ENCODE data around the gene RAPGEF4. TPM values are rescaled to one million over a fixed set of nuclear protein-coding genes. Genes with fewer than 3 reads are reported as not detected.

RAPGEF4 gene
- total and polyA plus RNA-seq, 9 of the 15 experiments (the other 6 are each of a cell fraction or from before 2014, with no cell fraction given) = 0.04 to 0.33 (median 0.13) TPM; not detected in 6

GRCh38 chr2:173048522-173048896, 312.9 kb downstream of the RAPGEF4 start:
- H3K27me3 ChIP-seq (ENCODE audit: control insufficient read depth in 2 of 2, insufficient read depth in 2 of 2, low read length in 2 of 2) = peaks cover 9 to 16% of the 10 kb centered on the region in 2 experiments; a peak in 4 of 5 replicates
- intact Hi-C loops (cut with micrococcal nuclease) = no loop called here
- POLR2A ChIA-PET = interaction anchor here (1.0 kb wide), 1 partner anchor 9 kb away, joined by 3 read pairs; no protein-coding TSS in a partner anchor
- no peaks in the 10 kb centered on the region for H3K9me1 ChIP-seq (ENCODE audit: control insufficient read depth, insufficient read depth, low read length)
- WGBS (ENCODE audit: insufficient coverage, low coverage, missing lambda C conversion rate) = 46% methylated on average over 3 of the region's 3 CpGs
- H3K9ac ChIP-seq (ENCODE audit: insufficient read depth in 1 of 2, low read depth in 2 of 2, low read length in 2 of 2) = no peak overlapping the region
- no peaks in the 10 kb centered on the region for H3K79me2 ChIP-seq (ENCODE audit: control insufficient read depth, insufficient read depth, low read length)
- no peak overlapping the region for H3K4me2 ChIP-seq (ENCODE audit: insufficient read depth, low read length)
- ATAC-seq = no peak
- in situ Hi-C loops (cut with MboI) = no loop called here
- no peak for FAIRE-seq
- H3K9me3 ChIP-seq (replicated peaks; ENCODE audit: control insufficient read depth, insufficient read depth, low read depth, low read length) = no peaks in the 10 kb centered on the region
- H4K20me1 ChIP-seq (replicated peaks; ENCODE audit: control insufficient read depth, insufficient read depth, low read length) = no peaks in the 10 kb centered on the region
- TF ChIP-seq RAD21 (CRISPR knock-in tag; conservative IDR thresholded peaks at IDR 0.05 in 1 of 2, IDR thresholded peaks at IDR 0.05 in 1 of 2) (no peak), L3MBTL2 (IDR thresholded peaks at IDR 0.05) (0 out of 2 replicates have a peak, but pooled peaks have one; percentile 11), ZNF584 (CRISPR knock-in tag; IDR thresholded peaks at IDR 0.05; ENCODE audit: low read depth) (0 out of 2 replicates have a peak, but pooled peaks have one; percentile 37)
- no peak overlapping the region for H3K27ac ChIP-seq (ENCODE audit: extremely low read depth, low read depth, low read length)
- no peaks in the 10 kb centered on the region for H3K36me3 ChIP-seq (ENCODE audit: control insufficient read depth, insufficient read depth, low read length)
- no peak overlapping the region for H3K4me3 ChIP-seq
- H3K4me1 ChIP-seq (replicated peaks in 1 of 2; ENCODE audit: control insufficient read depth in 2 of 2, insufficient read depth in 2 of 2, low read length in 2 of 2) = no peaks in the 10 kb centered on the region; a peak in 2 of 5 replicates
- CTCF ChIA-PET (ENCODE audit: low intra/inter-chr PET ratio) = no interaction called here
- no TSS peak for BruUV-seq (replicated peaks)
- DNase-seq (ENCODE audit: extremely low read depth in 1 of 4, low spot score in 3 of 4) = no peak
- H2AFZ ChIP-seq (ENCODE audit: low read depth, low read length) = no peak overlapping the region

GRCh38 chr2:173048897-173049661, 313.4 kb downstream of the RAPGEF4 start:
- ChIA-PET CTCF (ENCODE audit: low intra/inter-chr PET ratio) (no interaction called here), POLR2A (interaction anchor here (0.9 to 1.4 kb wide), 3 partner anchors 9 to 24 kb away, joined by 3 to 5 read pairs (median 3); no protein-coding TSS in a partner anchor)
- Histone ChIP-seq H3K9me3 (replicated peaks; ENCODE audit: control insufficient read depth, insufficient read depth, low read depth, low read length) (no peaks in the 10 kb centered on the region), H3K9ac (ENCODE audit: insufficient read depth in 1 of 2, low read depth in 2 of 2, low read length in 2 of 2) (no peak overlapping the region), H3K27me3 (ENCODE audit: control insufficient read depth in 2 of 2, insufficient read depth in 2 of 2, low read length in 2 of 2) (peaks cover 9 to 20% of the 10 kb centered on the region in 2 experiments; a peak in 4 of 5 replicates), H3K36me3 (ENCODE audit: control insufficient read depth, insufficient read depth, low read length) (no peaks in the 10 kb centered on the region), H3K27ac (ENCODE audit: extremely low read depth, low read depth, low read length) (no peak overlapping the region), H4K20me1 (replicated peaks; ENCODE audit: control insufficient read depth, insufficient read depth, low read length) (no peaks in the 10 kb centered on the region), H2AFZ (ENCODE audit: low read depth, low read length) (no peak overlapping the region), H3K9me1 (ENCODE audit: control insufficient read depth, insufficient read depth, low read length) (no peaks in the 10 kb centered on the region), H3K4me1 (replicated peaks in 1 of 2; ENCODE audit: control insufficient read depth in 2 of 2, insufficient read depth in 2 of 2, low read length in 2 of 2) (no peaks in the 10 kb centered on the region; a peak in 2 of 5 replicates), H3K79me2 (ENCODE audit: control insufficient read depth, insufficient read depth, low read length) (no peaks in the 10 kb centered on the region), H3K4me2 (ENCODE audit: insufficient read depth, low read length) (no peak overlapping the region), H3K4me3 (no peak overlapping the region)
- no peak for FAIRE-seq
- DNase-seq (ENCODE audit: extremely low read depth in 1 of 4, low spot score in 3 of 4) = peak in 3 of 4 experiments; percentile 22 to 37 (median 29)
- 0% methylated on average over 4 of the region's 4 CpGs for WGBS (ENCODE audit: insufficient coverage, low coverage, missing lambda C conversion rate)
- intact Hi-C loops (cut with micrococcal nuclease) = no loop called here
- BruUV-seq (replicated peaks) = no TSS peak
- peak; percentile 72 for ATAC-seq
- in situ Hi-C loops (cut with MboI) = no loop called here
- TF ChIP-seq POLR3G (IDR thresholded peaks at IDR 0.05; ENCODE audit: extremely low read depth, insufficient read length, insufficient replicate concordance) (no peak), ELF2 (CRISPR knock-in tag; IDR thresholded peaks at IDR 0.05) (no peak), NFE2 (IDR thresholded peaks at IDR 0.05; ENCODE audit: low read depth) (peak; percentile 31; the same call in 1 of the 2 replicates), SAFB (IDR thresholded peaks at IDR 0.05; ENCODE audit: borderline replicate concordance, low read depth, low read length) (no peak), MED1 (CRISPR knock-in tag; IDR thresholded peaks at IDR 0.05; ENCODE audit: borderline replicate concordance) (no peak), CCAR2 (IDR thresholded peaks at IDR 0.05; ENCODE audit: low read depth, low read length) (no peak), PCBP1 (IDR thresholded peaks at IDR 0.05; ENCODE audit: low read depth, low read length, poor library complexity, severe bottlenecking) (no peak), ELF1 (tag; IDR thresholded peaks at IDR 0.05) (no peak), ARID1B (IDR thresholded peaks at IDR 0.05) (peak; percentile 75; the same call in 1 of the 2 replicates), ZNF695 (CRISPR knock-in tag; IDR thresholded peaks at IDR 0.05) (no peak), ZNF668 (CRISPR knock-in tag; IDR thresholded peaks at IDR 0.05) (no peak), ZNF551 (CRISPR knock-in tag; IDR thresholded peaks at IDR 0.05) (no peak), ZNF644 (tag; IDR thresholded peaks at IDR 0.05; ENCODE audit: low read depth) (no peak), MXI1 (IDR thresholded peaks at IDR 0.05; ENCODE audit: low read depth, low read length) (no peak)

Data from K562 (cell line).